GM21381 (cell line): ENCODE data around the gene FOXC1.

ENCODE experiments used
- ATAC-seq: cut with Tn5 transposase; IDR thresholded peaks from one replicate; pipeline ENCODE4 v1.9.1; 2021; ENCODE audit warnings: mild to moderate bottlenecking, moderate library complexity; ENCODE audit not compliant: unreplicated experiment

The FOXC1 gene

DNA sequence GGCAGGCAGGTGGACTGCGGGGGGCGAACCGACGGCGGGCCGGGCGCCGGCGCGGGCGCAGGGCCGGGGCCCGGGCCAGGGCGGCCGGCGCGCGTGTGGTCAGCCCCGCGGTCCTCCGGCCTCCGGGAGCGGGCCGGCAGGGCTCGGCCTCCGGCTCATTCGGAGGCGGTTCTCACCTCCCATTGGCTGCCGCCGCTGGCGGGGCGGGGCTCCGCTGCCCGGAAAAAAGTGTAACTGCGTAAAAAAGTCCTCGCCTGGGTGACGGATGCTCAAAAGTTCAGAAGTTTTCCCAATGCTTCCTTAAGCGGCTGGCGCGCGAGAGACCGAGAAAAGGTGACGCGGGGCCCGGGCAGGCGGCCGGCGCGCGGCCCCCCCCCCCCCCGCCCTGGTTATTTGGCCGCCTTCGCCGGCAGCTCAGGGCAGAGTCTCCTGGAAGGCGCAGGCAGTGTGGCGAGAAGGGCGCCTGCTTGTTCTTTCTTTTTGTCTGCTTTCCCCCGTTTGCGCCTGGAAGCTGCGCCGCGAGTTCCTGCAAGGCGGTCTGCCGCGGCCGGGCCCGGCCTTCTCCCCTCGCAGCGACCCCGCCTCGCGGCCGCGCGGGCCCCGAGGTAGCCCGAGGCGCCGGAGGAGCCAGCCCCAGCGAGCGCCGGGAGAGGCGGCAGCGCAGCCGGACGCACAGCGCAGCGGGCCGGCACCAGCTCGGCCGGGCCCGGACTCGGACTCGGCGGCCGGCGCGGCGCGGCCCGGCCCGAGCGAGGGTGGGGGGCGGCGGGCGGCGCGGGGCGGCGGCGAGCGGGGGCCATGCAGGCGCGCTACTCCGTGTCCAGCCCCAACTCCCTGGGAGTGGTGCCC is at the start of gene FOXC1:
TSS of gene FOXC1 (plus strand) at position 268 of the 849 bp plus-strand sequence. CDS start at position 799, 531 bp downstream.
- peak; percentile 63 for ATAC-seq

DNA sequence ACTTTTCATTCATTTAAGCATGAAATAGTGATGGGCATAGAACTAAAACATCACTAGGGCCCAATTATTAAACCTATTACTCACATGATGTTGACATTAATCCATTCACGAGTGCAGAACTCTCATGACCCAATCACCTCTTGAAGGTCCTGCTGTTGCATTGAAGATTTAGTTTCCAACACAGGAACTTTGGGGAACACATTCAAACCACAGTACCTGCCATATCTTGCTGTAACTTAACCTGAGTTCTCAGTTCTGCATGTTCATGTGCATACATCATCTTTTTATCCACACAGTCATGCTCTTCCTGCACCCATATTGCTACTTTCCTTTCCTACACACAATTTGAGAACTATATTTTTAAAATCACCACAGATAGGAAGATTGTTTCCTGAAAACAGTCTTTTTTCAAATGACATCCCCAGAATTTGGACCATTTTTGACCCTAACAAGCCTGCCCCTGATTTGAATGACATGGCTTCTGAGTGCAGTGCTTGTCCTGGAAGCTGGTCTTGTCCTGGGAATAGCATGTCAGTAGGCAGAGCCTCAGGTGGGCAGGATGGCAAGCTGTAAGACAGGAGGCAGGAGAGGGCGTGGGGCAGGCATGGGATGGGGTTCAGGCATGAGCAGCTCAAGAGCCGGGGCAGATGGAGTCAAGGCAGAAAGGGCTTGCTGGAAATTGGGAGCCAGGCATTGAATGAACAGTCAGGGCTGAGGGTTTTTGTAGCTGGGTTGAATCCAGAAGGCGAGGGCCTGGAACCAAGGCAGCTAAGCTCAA is 49.2 kb upstream of the FOXC1 start:
- ATAC-seq, result no peak

DNA sequence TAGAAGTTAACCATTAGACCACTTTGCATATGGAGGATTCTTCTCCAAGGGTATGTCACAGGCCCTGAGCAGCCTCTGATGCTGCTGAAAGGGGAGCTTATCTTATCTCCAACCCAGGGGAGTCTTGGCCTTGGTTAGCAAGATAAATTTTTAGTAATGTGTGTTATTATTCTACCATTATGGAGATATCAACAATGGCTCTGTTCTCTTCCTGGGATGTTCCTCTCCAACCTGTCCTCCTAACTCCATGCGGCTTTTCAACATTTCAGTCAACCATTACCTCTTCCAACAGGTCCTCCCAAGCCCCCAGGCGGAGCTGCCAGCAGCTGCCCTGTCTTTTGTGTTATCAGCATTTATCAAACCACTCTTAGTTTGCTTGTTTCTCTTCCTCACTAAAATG is 48.4 kb upstream of the FOXC1 start:
- no peak for ATAC-seq

DNA sequence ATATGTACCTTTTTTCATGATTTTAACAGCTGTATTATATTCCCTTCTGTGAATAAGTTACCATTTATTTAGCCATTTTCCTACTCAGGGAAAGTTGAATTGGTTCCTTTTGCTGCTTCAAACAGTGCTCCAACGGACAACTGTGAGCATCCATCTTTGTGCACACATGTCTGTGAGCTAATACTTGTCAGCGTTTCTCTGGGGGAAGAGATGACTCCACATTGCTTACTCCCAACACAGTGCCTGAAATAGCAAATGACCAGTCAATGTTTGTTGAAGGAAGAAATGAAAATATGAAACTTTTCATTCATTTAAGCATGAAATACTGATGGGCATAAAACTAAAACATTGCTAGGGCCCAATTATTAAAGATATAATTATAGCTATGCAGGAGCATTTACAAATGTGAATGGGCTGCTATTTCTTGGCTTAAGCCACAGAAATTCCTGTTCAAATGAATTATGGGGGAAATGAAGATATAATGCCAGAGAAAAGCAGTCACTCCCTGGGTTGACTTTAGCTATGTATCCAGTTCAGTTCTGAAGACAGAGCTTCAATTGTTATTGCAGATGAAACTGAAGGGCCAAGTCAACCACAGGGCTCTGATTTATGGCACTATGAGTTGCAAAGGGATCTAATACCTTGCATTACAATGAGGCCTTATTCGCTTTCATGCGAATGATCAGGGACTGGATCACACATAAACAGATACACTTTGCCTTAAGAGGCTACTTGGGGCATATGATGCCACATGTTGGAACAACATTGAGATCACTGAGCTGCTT is 47.4 kb upstream of the FOXC1 start:
- ATAC-seq, result no peak

GRCh38 chr6:1569377-1569776 is 40.3 kb upstream of the FOXC1 start:
- no peak for ATAC-seq

DNA sequence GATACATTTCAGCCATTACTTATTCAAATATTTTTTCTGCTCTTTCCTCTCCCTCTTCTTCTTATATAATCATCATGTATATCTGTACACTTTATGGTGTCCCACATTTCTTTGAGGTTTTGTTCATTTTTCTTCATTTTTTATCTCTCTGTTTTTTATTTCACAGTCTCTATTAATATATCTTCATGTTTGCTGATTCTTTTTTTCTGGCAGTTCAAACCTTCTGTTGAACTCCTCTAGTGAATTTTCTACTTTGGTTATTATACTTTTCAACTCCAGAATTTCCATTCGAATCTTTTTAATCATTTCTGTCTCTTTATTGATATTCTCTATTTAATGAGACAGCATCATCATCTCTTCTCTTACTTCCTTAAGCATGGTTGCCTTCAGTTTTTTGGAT is 38.9 kb upstream of the FOXC1 start:
- ATAC-seq, result no peak

- no peak for ATAC-seq
These were observed 36.8 kb upstream of the FOXC1 start for GRCh38 chr6:1572892-1573291.

GRCh38 chr6:1574083-1574761 is 35.5 kb upstream of the FOXC1 start:
- no peak for ATAC-seq

DNA sequence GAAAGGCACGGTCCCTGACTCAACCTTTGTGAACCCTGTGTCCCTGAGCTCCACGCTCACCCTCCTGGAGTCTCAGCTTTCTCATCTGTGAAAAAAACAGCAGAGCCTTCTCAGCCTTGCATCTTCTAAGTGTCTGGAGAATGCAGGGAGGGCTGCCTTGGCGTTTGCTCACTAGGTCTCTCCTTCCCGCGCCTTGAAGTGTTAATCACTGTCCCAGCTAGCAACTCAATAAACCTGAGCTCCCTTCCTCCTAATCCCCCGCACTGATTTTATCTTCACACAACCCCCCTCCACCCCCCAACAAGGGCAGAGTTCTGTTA is 34.9 kb upstream of the FOXC1 start:
- no peak for ATAC-seq

DNA sequence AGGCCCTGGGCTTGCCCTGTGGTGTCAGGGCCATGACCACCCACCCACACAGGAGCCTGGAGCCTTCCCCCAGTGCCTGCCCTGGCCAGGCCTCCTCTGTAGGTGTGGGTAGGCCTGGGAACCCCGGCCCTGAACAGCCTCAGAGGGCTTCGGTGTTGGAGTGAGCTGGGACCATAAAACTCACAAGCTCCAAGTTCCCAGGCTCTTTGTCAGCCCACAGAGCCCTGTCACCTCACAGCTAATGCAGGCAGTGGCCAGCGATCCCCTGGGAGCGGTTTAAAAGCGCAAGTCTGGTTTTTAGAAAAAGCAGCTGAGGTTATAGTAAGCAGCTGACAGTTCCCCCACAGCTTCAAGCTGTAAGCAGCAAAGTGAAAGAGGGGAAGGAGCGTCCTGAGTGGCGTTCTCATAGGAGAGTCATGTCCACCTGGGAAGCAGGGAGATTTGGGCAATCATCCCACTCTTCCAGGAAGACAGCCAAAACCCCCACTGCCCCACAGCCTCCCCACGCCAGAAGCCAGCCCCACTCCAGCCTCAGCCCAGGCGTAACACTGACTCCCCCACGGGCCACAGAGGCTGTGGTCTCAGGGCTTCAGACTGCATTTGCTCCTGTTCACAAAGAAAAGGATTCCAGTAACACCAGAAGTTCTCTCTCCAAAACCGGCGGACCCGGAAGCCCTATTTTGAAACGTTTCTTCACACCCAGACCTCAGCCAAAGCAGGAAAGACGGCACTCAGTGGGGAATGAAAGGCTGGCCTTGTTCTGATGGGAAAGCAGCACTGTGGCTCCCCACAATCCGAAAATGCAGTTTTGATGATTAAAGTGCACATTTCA is 34.3 kb upstream of the FOXC1 start:
- no peak for ATAC-seq

DNA sequence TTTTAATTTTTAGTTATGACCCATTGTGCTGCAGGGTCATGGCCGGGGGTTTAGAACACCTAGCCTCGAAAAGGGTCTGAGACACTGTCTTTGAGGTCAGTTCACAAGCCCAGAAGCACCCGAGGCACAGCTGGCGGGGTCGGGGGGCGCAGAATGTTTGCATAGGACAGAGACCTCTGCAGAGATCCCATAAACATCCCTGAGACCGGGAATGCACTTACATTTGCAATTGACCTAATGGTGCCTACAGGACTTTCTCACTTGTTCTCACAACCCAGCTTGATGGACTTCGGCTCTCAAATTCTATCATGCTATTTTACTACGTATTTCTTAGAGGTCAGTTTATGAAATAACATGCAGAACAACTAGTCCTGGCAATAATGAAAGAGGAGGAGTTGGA is 33.5 kb upstream of the FOXC1 start:
- no peak for ATAC-seq

GRCh38 chr6:1576711-1577110 is 33.0 kb upstream of the FOXC1 start:
- ATAC-seq, result no peak

DNA sequence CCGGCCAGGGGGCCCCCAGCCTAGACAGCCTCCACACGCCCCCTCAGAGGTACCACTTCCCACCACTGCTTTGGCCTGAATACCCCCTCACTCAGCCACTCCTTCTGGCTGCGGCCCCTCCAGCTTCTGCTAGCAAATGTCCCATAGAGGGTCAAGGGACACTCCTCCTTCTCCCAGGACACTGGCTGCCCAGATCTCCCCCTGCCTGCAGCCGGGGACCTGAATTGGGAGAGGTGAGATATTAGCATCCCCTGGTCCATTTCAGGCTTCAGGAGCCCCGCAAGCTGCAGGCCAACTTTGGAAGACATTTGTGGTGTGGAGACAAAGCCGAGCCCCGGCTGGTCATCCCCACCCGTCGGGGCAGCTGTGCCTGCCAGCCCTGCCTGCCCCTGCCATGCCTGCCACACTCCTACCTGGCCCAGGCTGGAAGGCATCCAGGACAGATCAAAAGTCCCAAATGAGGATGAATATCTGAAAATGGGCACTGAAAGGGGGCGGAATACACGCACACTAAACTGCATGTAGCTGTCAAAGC is 32.5 kb upstream of the FOXC1 start:
- ATAC-seq, result no peak

GRCh38 chr6:1577896-1578745 is 31.6 kb upstream of the FOXC1 start:
- ATAC-seq, result no peak

DNA sequence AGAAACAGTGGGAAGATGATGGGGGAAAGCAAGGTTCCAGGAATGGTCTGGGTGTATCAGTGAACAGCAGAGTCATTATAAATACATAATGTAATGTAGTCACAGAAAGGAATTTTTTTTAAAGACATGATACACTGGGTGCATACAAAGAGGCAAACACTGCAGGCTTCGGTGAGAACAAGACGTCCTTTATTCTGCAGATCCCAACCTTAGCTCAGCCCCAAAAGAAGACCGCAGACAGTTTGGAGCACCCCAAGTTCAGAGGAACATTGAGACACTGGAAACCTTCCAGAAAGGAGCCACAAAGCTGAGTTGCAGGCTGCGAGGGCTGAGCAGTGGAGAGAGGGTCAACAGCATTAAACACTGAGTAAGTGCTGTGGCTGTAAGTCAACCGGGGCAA is 30.6 kb upstream of the FOXC1 start:
- no peak for ATAC-seq

DNA sequence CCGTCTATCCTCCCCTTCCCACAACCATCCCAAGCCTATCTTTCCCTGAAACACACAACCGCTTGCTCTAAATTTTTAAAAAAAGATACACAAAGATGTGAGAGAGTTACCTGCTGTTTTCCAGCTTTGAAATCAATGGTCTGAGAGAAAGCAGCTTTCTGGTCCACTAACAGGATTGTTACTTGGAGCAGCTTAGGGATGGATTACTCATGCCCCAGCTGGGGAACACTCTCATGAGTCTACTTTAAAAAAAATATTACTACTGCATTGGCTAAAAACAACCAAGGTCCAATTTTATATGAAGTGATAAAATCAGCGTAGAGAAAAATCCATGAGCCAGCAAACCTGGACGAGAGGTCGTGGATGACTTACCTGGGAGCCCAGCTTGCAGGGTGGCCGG is 29.6 kb upstream of the FOXC1 start:
- ATAC-seq, result no peak

- no peak for ATAC-seq
These were observed 29.1 kb upstream of the FOXC1 start for GRCh38 chr6:1580585-1580984.

GRCh38 chr6:1581120-1581991 is 28.4 kb upstream of the FOXC1 start:
- ATAC-seq, result no peak
